NCI-H526 (cell line): ENCODE measurements around the gene PBX2.

Experiments
- DNase-seq, 2 experiments: peaks; one replicate each; lab custom pipeline; 2025; lab: John Stamatoyannopoulos, UW

Gene PBX2

DNA sequence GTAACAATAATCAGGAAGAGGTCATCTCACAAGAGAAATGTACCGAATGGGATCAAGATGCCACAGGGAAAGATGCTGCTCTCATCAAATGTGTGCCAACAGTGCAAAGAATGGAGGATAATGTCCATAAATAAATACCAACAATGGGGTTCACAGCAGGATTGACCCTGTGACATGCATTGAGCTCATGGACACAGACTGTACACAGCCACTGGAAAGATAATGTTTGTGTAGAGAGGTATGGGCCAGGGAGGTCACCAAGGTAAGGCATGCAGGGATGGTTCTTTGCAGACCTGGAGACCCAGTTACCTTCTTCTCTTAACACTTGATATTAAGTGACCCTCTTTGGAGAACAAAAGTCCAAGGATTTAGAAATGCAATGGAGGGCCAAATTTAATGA is 15.6 kb downstream of the PBX2 start:
- no peak for DNase-seq

DNA sequence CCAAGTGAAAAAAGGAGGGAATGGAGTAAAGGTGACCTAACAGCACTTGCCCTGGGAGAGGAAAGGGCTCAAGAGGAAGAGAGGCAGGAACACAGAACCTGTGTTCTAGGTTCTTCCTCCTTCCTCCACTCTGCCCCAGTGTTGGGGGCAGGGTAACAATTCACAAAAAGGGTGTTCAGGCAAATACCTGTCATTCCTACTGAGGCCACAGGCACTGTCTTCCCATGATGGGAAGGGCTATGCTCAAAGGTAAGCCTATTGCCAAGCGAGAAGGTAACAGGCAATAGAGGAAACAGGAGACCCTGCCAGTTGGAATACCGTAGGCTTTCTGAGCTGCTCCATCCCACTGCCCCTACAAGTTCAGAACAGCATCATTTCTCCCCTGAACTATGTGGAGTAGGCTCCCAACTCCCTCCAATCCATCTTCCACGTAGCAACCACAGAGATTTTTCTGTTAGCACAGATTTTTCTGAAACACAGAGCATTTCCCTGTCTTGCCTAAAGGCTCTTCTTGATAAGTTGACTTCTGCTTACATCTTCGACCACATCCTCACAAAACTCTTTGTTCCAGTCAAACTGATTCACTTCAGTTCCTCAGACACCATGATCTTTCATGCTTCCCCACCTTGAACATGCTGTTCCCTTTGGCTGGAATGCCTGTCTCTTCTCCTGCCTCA is 16.8 kb downstream of the PBX2 start:
- no peak for DNase-seq

DNA sequence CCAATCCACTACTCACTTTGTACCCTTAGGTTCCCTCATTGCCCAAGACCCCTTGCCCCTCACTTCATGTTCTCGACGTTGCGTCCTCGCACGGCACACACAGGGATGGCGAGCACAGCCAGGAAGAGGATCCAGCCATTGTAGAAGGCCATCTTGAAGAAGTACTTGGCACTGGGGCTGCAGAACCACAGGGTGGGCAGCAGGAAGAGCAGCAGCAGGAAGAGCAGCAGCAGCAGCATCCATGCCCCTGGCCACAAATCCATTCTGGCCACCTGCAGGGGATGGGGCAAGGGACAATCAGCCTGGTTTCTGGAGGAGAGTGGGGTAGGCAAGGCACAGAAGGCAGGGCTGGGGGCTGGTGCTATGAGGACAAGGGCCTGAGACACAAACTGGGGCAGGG is 18.8 kb downstream of the PBX2 start:
- no peak for DNase-seq

DNA sequence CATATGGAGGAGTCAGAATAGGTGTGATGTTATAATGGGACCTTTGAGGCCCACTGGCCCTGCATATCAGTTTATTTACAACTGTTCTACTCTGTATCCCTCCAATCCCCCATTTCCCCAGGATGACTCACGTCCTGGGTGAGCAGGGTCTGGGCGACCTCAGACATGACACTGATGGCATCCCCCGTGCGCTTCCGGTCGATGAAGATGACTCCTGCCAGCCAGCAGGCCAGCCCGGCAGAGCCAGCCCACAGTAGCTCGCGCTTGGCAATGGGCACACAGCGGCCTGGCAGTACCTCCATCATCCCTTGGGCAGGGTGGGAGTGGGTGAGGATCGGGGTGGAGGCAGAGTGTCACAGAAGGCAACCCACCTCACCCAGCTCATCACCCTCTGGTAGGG is 19.7 kb downstream of the PBX2 start:
- DNase-seq = no peak

DNA sequence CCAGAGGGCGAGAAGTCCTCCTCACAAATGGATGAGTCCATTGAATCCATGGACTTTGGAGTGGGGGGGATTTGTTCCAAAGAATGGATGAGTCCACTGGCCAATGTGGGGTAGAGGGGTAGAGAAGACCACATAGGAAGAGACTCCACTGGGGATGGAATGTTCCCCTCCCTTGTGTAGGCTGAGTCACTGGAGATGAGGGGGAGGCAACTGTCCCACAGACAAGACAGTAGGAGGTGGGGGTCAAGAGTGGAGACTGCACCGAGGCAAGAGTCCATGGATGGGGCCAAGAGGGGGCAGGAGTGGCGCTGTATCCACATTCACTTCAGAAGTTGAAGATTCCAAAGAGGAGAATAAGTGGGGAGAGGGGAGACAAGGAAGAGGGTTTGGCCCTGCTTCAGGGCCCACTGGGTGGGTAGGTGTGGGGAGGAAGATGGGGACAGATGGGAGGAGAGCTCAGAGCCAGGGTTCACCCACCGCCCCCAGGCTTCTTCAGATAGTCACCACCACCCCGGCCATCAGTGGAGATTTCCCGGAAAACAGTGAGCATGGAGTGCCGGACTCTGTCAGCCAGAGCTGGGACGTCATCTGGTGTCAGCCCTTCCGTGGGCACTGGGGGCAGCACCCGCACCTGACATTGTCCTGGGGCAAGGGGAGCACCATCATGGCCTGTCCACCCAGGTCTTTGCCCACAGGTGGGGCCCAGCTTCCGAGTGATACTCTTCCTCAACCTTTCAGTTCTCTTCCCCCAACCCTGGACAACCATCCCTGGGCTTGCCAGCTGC is 21.0 kb downstream of the PBX2 start:
- DNase-seq = no peak

DNA sequence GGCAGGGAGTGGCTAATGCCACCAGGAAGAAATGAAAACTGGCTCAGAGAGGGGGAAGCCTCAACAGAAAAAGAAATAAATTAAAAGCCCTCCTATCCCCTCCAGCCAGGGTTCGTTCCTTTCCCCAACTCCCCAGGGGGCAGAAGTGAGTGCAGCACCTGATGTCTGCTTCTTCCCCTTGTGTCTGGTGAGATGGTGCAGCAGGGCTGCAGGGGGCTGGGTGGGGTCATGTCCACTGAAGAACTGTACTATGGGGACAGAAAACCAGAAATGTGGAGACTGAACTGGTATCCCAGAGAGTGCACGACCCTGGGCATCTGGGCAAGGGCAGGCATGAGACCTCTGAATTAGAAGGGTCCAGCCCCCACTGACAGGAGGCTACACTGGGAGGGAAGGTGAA is 21.7 kb downstream of the PBX2 start:
- DNase-seq = no peak

DNA sequence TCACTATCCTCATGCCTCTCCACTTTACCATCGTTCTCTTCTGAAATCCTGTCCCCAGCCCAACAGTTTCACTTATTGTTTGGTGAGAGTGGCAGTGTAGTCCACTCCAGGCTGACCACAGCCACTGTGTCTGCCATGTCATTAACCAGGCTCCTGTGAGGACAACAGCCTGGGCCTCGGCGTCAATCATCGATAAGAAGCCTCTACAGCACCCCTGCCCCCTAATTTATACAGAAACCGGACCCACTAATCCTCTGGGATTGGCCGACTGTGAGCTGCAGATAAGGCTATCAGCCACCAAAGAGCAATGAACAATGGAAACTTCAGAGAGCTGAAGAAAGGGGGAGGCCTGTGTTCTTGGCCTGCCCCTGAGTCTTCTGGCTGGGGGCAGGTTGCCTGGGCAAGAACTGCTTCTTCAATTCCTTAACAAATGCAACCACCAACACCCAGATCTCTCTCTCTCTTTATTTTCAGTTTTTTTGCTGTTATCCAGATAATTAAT is 22.2 kb downstream of the PBX2 start:
- DNase-seq = no peak

DNA sequence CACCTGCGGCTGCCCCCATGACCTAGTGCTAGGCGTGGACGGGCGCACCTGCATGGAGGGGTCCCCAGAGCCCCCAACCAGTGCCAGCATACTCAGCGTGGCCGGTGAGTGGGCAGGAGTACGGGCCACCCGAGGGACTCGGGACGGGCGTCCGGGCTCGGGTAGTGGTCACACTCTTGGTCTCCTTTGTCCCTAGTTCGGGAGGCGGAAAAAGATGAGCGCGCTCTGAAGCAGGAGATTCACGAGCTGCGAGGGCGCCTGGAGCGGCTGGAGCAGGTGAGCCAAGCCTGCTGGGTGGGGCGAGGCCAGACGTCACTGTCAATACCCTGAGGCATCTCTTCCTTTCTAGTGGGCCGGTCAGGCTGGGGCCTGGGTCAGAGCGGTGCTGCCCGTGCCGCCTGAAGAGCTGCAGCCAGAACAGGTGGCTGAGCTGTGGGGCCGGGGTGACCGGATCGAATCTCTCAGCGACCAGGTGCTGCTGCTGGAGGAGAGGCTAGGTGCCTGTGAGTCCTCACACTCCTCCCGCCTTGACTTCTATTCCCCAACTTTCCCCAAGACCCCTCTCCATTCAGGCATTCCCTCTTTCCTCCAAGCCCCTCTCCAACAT is 22.7 kb downstream of the PBX2 start:
- no peak for DNase-seq

DNA sequence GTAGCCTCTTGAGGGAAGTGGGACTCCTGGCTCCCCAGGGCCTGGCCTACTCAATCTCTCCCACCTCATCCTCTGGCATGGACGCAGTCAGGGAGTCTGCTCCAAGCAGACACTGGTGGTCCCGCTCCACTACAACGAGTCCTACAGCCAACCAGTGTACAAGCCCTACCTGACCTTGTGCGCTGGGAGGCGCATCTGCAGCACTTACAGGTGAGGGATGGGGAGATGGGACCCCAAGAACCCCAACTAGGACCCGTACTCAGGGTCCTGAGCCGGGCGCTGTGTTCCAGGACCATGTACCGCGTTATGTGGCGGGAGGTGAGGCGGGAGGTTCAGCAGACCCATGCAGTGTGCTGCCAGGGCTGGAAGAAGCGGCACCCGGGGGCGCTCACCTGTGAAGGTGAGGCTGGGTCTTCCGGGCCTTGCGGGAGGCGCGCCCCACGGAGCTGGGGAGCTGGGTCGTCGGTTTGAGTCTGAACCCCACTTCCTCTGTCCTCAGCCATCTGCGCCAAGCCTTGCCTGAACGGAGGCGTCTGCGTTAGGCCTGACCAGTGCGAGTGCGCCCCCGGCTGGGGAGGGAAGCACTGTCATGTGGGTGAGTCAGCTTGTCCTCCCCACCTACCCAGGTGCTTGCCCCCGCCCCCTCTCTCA is 23.5 kb downstream of the PBX2 start:
- no peak for DNase-seq

DNA sequence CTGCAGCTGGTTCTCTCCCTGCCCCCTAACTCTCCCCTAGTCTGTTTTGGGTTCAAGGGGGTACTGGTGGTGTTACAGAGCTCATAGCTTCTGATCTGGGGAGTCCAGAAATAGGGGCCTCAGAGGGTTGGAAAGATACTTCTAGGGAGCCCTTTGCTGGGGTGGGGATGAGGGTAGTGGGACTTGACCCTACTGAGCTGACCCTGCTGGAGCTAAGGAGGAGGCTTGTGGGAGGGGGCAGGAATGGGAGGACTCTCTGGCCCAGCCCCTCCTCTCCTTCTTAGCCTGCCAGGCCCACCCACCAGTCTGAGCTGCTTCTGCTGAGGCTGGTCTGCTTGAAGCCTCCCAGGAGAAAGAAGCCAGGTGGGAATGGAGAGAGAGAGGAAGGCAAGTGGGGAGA is 25.7 kb downstream of the PBX2 start, which contains the start of gene EGFL8:
TSS of gene EGFL8 (plus strand) at position 301 of the 400 bp plus-strand sequence. CDS start 1,571 bp downstream, outside the sequence.
- DNase-seq = no peak

DNA sequence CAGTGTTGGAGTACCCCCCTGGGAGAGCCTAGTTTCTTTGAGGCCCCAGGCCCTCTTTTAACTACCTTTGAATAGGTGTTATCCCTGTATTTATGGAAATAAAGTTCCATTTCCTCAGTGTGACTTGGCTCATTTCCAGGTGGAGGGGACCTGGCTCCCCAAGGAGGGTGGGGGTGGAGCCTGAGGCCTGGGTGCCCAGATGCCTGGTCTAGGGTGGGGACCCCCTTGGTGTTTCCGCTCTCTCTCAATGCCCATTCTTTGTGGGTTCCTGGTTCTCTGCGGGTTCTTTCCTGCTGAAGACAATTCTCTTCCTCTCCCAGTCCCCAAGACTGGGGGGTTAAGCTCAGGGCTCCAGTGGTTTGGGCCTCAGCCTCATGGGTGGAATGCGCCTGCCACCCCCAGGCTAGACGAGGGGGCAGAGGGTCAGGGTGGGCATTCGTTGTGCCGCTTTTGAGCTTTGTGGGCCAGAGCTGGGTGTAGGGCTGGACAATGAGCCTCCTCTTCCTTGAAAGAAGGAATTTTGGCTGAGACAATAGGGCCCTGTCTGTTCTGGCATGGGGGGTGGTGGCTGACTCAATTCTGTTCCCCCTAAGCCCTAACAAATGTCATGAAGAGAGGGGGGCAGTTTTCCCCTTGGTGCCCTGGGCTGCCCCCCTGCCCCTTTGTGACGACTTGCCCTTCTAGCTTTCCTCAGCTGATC is 26.3 kb downstream of the PBX2 start:
- no peak for DNase-seq

DNA sequence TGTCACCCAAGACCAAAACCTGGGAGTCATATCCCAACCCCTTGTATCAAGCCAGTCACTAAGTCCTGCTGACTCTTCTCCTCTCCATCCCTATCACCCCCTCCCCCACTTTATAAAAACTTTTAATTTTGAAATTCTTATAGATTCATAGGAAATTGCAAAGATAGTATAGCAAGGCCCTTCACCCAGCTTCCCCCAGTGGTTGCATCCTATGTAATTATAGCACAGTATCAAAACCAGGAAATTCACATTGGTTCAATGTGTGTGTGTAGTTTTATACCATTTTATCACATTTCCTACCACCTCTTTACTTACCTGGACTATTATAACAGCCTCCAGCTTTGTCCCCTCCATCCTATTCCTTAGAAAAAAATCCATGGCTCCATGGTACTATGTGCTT is 31.9 kb downstream of the PBX2 start:
- no peak for DNase-seq

DNA sequence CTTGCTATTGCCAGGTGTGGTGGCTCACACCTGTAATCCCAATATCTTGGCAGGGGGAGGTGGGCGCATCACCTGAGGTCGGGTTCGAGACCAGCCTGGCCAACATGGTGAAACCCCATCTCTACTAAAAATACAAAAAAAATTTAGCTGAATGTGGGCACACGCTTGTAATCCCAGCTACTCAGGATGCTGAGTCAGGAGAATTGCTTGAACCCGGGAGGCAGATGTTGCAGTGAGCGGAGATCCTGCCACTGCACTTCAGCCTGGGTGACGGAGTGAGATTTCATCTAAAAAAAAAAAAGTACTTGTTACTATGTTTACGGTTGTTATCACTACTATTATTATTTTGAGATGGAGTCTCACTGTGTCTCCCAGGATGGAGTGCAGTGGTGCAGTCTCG is 33.1 kb downstream of the PBX2 start:
- DNase-seq = no peak

DNA sequence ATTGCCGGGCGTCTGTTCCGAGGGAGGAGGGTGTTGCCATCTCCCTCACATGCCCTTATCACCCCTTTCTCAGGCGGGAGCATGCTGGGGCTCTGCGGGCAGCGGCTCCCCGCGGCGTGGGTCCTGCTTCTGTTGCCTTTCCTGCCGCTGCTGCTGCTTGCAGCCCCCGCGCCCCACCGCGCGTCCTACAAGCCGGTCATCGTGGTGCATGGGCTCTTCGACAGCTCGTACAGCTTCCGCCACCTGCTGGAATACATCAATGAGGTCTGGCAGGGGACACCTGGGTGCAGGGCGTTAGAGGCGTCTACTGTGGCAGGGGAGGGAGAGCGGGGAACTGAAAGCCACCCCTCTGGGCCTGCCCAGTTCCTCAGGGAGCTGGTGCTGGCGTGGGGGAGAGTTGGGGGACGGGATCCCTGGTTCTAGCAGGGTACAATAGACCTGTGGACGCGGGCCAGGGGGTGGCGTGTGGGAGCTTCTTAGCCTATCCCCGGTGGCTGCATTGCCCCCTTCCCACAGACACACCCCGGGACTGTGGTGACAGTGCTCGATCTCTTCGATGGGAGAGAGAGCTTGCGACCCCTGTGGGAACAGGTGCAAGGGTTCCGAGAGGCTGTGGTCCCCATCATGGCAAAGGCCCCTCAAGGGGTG is 35.4 kb downstream of the PBX2 start:
- DNase-seq = peak; percentile 53 to 83

DNA sequence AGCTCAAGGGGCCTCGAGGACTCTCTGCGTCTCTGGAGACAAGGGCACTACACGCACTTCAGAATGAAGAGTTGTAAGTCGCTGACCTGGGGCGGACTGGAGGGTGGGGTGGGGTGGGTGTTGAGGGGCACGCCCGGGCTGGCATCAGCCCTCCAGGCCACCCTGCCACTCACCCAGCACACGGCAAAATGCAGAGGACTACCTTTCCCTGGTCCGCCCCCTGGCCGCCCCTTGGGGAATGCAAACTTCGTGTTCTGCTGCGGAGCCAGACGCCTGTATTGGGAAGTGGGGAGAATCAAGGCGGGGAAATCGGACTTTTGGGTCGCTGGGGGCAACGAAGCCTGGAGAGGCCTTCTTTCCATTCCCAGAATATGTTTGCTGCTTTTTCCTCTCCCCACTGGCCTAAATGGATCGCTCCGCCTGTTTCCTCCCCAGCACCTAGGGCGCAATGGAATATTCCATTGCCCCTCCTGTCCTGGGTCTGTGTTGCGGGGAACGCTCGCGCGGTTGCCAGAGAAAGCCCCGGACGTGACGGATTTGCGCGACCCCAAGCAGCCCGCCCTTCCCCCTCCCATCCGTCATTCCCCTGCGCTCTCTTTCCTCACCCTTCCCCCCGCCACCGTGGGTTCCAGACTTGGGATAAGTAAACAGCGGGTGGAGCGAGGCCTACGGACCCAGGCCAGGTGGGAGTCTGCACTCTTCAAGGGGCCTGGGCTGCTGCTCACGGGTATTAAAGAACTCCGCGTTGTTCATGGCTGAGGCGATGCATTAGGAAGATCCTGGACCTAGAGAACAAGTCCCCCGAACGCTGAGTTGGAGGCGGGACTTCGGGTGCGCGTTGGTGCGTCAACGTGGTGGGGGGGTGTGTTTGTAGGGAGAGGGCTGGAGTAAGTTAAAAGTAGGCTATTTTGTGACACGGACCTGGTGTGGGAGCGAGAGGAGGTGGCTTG is 36.2 kb downstream of the PBX2 start, which contains the start of gene PPT2:
TSS of gene PPT2 (plus strand) at position 578 of the 950 bp plus-strand sequence. CDS start 454 bp downstream, outside the sequence.
- peak; percentile 85 to 93 for DNase-seq

DNA sequence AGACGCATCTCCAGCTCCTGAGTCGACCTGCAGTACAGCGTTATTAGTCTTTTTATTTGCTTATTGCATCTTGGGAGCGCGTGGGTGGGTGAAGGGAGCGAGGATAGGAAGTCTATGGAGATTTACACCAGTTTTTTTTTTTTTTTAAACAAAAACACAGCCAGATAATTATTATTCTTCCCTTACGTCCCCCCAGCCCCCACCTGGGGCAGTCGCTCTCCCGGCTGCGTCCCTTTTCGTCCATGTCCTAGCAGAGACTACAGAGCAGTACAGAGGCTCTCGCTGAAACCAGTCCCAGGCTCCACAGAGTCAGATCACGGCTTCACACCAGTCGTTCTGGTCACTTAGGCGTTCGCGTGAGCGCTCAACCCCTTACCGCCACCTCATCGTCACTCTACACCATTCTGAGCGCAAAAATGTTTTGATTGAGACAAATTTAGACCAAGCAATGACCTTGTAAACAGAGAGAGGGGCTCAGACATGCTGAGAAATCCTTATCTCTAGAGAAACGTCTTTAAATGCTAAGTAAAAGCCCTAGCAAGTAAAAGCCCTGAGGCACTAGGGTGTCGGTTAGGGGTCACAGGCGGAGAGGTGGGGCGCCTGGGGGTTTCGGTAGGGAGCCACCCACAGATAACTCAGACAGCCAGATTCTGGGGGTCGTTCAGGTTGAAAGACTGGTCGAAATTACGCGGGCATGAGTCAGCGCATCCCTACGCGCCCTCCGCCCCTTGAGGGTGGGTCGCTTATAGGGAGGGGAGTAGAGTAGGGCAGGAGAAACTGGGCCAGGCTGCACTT is 37.0 kb downstream of the PBX2 start:
- peak in 1 of 2 experiments; percentile 74 for DNase-seq

DNA sequence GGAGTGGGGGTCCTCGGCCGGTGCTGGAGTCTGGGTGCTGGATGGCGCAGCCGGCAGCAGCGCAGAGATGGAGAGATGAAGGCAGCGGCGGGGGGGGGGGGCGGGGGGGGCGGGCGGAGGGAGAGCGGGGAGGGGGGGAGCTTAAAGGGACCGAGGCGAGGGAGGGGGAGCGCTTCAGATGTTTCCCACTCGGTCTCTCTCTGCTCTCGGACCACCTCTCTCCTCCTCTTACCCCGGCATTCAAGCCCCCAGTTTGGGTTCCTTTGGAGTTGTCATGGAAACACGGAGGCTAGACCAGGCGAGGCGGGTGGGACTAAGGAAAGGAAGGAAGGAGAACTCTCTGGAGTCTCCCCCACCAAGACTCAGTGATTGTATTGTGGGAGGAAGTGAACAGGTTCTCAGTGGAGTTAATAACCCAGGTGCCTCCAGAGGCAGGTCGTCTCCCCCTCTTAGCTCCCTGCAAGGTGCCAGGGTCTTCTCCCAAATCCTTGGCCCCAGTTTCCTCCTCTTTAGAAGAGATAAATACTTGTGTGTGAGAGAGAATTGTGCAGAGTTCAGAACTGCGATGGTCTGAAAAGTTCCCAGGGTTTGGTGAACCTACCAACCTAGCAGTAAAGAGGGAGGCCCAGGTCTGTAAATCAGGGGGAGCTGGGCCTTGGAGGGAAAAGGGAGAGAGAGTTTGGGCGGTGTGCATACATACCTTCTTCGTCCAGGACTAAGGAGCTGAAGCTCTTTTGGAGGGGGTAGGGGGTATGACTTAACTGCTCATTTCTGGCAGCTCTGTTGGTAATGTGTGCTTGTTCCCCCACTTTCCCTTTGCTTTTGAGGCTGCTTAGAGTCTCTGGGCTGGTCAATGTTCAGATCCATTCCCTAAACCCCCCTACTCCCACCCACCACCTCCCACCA is 37.9 kb downstream of the PBX2 start, which contains the start of gene PRRT1:
TSS of gene PRRT1 (minus strand) at position 77 of the 906 bp plus-strand sequence. CDS start 112 bp downstream, outside the sequence.
- DNase-seq = no peak
